ENCODE measurements around the gene TFPI. TPM values are rescaled to one million over a fixed set of nuclear protein-coding genes. Genes with fewer than 3 reads are reported as not detected.

The TFPI gene
- total and polyA plus RNA-seq, 2 donors (not counting 1 experiment from before 2014, with no cell fraction given) = 117 to 274 TPM

DNA sequence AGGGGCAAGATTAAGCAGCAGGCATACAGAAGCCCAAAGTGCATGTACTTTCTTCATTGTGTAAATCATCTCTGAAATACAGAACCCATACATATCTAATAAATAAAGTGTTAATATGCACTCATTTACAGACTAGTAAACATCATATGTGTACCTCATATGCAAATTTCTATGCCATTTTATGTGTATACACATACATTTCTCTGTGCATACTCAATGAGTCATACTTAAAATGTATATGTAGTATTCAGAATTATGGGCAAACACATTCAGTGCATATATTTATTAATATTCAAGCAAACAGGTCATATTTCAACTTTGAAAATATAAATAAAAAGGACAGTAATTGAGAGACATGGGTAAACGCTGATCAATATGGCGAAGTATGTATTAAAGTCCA, 50.5 kb downstream of the TFPI start:
- no peaks in the 10 kb centered on the region for H3K9me3 ChIP-seq (ENCODE audit: control insufficient read depth, insufficient read depth, low read depth, low read length)
- H3K4me3 ChIP-seq (replicated peaks in 1 of 4; ENCODE audit: control extremely low read depth in 1 of 4, insufficient read depth in 1 of 4, low read depth in 3 of 4, low read length in 4 of 4) = no peak overlapping the region
- H3K79me2 ChIP-seq (ENCODE audit: control insufficient read depth, insufficient read depth, low read length) = no peaks in the 10 kb centered on the region
- no peak overlapping the region for H3K4me2 ChIP-seq (ENCODE audit: extremely low read depth, insufficient read depth, low read length)
- no peak for TF ChIP-seq EZH2 (IDR thresholded peaks at IDR 0.05; ENCODE audit: low read length, missing control alignments)
- TF ChIP-seq CTCF (conservative IDR thresholded peaks at IDR 0.05 in 1 of 2, IDR thresholded peaks at IDR 0.05 in 1 of 2; ENCODE audit: low read depth in 1 of 2, low read length in 2 of 2) = no peak
- no peak overlapping the region for H2AFZ ChIP-seq (ENCODE audit: low read length)
- no peak overlapping the region for H3K9ac ChIP-seq (ENCODE audit: insufficient read depth, low read length)
- DNase-seq (ENCODE audit: low read depth in 2 of 2) = no peak
- no peaks in the 10 kb centered on the region for H3K36me3 ChIP-seq (ENCODE audit: control insufficient read depth, insufficient read depth, low read length)
- H3K4me1 ChIP-seq (ENCODE audit: control insufficient read depth, extremely low read depth, insufficient read depth, low read length) = peaks cover 6% of the 10 kb centered on the region
- no peaks in the 10 kb centered on the region for H3K27me3 ChIP-seq (ENCODE audit: control insufficient read depth, insufficient read depth, low read length)
- H4K20me1 ChIP-seq (ENCODE audit: control insufficient read depth, extremely low read depth, insufficient read depth, low read length) = no peaks in the 10 kb centered on the region
- H3K27ac ChIP-seq (ENCODE audit: insufficient read depth, low read length) = no peak overlapping the region

- no peak for DNase-seq (ENCODE audit: low read depth in 2 of 2)
- Histone ChIP-seq H3K4me1 (ENCODE audit: control insufficient read depth, extremely low read depth, insufficient read depth, low read length) (peaks cover 6% of the 10 kb centered on the region), H3K4me2 (ENCODE audit: extremely low read depth, insufficient read depth, low read length) (no peak overlapping the region), H3K36me3 (ENCODE audit: control insufficient read depth, insufficient read depth, low read length) (no peaks in the 10 kb centered on the region), H2AFZ (ENCODE audit: low read length) (no peak overlapping the region), H3K79me2 (ENCODE audit: control insufficient read depth, insufficient read depth, low read length) (no peaks in the 10 kb centered on the region), H3K27me3 (ENCODE audit: control insufficient read depth, insufficient read depth, low read length) (no peaks in the 10 kb centered on the region), H4K20me1 (ENCODE audit: control insufficient read depth, extremely low read depth, insufficient read depth, low read length) (no peaks in the 10 kb centered on the region), H3K9ac (ENCODE audit: insufficient read depth, low read length) (no peak overlapping the region), H3K4me3 (replicated peaks in 1 of 4; ENCODE audit: control extremely low read depth in 1 of 4, insufficient read depth in 1 of 4, low read depth in 3 of 4, low read length in 4 of 4) (no peak overlapping the region), H3K9me3 (ENCODE audit: control insufficient read depth, insufficient read depth, low read depth, low read length) (no peaks in the 10 kb centered on the region), H3K27ac (ENCODE audit: insufficient read depth, low read length) (peak overlapping the region; percentile 52)
- TF ChIP-seq CTCF (conservative IDR thresholded peaks at IDR 0.05 in 1 of 2, IDR thresholded peaks at IDR 0.05 in 1 of 2; ENCODE audit: low read depth in 1 of 2, low read length in 2 of 2) (no peak), EZH2 (IDR thresholded peaks at IDR 0.05; ENCODE audit: low read length, missing control alignments) (no peak)
These were observed 51.8 kb downstream of the TFPI start for GRCh38 chr2:187502467-187502866.

DNA sequence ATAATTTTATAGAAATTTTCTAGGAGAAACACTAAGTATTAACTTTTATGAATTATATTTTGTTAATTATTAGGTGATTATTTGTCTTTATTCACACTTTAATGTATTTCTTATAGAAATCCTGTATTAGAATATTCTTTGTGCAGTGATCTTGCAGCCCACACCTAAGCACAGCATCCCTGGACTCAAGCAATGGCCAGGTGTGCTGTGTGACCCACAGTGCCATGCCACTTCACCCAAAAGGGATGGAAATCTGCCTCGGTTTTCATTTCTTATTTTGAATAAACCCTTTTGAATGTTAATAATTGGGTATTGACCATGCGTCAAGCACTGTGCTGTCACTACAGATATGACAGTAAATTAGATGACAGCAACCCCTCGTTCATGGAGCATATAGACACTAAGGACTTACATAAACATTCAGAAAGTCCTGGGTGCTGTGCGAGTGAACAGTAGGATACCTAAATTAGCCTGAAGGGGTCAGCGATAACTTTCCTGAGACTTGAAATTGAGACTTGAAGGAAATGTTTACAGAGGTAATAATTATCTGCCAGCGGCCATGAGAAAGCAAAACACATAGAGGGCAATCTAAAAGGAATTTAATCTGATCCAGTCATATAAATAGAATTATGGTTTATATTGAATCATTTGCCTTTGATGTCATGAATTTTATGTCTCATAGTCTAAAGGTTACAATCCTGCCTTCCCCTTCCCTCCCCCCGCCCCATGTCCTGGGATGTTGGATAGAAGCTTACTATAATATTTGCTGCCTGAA, 53.5 kb downstream of the TFPI start:
- peak; percentile 68 to 83 for DNase-seq (ENCODE audit: low read depth in 2 of 2)
- Histone ChIP-seq H3K4me2 (ENCODE audit: extremely low read depth, insufficient read depth, low read length) (peak overlapping the region; percentile 49), H3K9ac (ENCODE audit: insufficient read depth, low read length) (no peak overlapping the region), H3K79me2 (ENCODE audit: control insufficient read depth, insufficient read depth, low read length) (no peaks in the 10 kb centered on the region), H3K36me3 (ENCODE audit: control insufficient read depth, insufficient read depth, low read length) (peaks cover 4% of the 10 kb centered on the region), H3K4me1 (ENCODE audit: control insufficient read depth, extremely low read depth, insufficient read depth, low read length) (peaks cover 6% of the 10 kb centered on the region), H3K9me3 (ENCODE audit: control insufficient read depth, insufficient read depth, low read depth, low read length) (no peaks in the 10 kb centered on the region), H3K4me3 (replicated peaks in 1 of 4; ENCODE audit: control extremely low read depth in 1 of 4, insufficient read depth in 1 of 4, low read depth in 3 of 4, low read length in 4 of 4) (no peak overlapping the region), H3K27me3 (ENCODE audit: control insufficient read depth, insufficient read depth, low read length) (no peaks in the 10 kb centered on the region), H4K20me1 (ENCODE audit: control insufficient read depth, extremely low read depth, insufficient read depth, low read length) (no peaks in the 10 kb centered on the region), H2AFZ (ENCODE audit: low read length) (no peak overlapping the region), H3K27ac (ENCODE audit: insufficient read depth, low read length) (peak overlapping the region; percentile 63)
- TF ChIP-seq EZH2 (IDR thresholded peaks at IDR 0.05; ENCODE audit: low read length, missing control alignments) (no peak), CTCF (conservative IDR thresholded peaks at IDR 0.05 in 1 of 2, IDR thresholded peaks at IDR 0.05 in 1 of 2; ENCODE audit: low read depth in 1 of 2, low read length in 2 of 2) (peak; percentile 33 to 45)

Data from fibroblast of lung (primary cell).